ENCODE data around the gene MKNK1.
A peak's percentile ranks its signal among the peaks of the same experiment; 100 is the strongest.

Gene MKNK1

DNA sequence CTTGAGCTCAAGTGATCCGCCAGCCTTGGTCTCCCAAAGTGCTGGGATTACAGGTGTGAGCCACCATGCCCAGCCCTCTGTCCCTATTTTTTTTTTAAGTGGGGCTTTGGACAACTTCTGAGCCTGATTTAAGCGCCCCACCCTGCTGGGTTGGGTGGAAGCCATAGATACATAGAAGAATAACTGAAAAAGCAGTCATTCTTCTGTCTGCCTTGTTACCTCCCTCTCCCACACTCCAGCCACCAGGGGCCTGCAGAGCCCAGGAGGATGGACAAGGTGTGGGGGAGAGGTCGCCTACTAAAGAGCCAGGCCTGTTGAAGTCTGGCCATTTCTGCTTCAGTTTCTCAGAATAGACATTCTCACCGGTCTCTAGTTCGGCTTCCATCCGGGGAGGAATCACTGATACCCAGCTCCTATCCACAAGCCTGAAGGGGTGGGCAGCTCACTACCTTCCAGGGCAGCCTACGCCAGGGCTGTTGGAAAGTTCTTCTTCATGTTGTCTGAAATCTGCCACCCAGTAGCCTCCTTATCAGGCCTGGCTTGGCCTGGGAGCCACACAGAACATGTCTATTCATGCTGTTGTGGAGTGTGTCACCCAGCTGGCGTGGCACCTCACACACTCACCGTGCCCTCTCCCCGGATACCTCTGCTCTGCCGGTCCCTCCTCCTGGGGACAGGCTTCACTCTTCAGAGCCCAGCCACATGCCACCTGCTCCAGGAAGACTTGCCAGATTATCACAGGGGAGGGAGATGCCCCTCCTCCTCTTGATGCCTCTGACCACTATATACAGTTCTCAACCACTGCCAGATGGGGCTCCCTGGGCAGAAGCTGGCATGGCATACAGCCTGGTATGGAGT, 80.3 kb downstream of the MKNK1 start:
- TF ChIP-seq, protein P1, sequence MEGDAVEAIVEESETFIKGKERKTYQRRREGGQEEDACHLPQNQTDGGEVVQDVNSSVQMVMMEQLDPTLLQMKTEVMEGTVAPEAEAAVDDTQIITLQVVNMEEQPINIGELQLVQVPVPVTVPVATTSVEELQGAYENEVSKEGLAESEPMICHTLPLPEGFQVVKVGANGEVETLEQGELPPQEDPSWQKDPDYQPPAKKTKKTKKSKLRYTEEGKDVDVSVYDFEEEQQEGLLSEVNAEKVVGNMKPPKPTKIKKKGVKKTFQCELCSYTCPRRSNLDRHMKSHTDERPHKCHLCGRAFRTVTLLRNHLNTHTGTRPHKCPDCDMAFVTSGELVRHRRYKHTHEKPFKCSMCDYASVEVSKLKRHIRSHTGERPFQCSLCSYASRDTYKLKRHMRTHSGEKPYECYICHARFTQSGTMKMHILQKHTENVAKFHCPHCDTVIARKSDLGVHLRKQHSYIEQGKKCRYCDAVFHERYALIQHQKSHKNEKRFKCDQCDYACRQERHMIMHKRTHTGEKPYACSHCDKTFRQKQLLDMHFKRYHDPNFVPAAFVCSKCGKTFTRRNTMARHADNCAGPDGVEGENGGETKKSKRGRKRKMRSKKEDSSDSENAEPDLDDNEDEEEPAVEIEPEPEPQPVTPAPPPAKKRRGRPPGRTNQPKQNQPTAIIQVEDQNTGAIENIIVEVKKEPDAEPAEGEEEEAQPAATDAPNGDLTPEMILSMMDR (IDR thresholded peaks at IDR 0.05; ENCODE audit: low read depth, low read length) = no peak
- H3K4me3 ChIP-seq (replicated peaks in 1 of 2; ENCODE audit: low read depth in 2 of 2, low read length in 2 of 2) = no peak overlapping the region
- no peak for DNase-seq (ENCODE audit: low read depth in 2 of 2)

DNA sequence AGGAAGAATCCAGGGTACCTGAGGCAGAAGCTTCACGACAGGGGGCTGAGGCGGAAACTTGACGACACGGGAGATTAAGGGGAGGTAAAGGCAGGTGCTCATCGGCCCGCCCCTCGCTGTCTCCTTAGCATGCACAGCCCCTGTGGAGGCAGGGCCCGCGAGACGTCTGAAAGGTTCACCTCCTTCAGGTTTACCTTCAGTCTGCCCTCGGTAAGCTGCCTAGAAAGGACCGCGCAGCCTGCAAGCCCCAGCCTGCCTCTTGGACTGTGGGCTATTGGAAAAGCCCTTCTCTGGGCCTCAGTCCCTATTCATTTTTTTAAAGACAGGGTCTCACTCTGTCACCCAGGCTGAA, 81.1 kb downstream of the MKNK1 start:
- DNase-seq (ENCODE audit: low read depth in 2 of 2) = no peak
- TF ChIP-seq, protein P1 (IDR thresholded peaks at IDR 0.05; ENCODE audit: low read depth, low read length) = no peak
- no peak overlapping the region for H3K4me3 ChIP-seq (replicated peaks in 1 of 2; ENCODE audit: low read depth in 2 of 2, low read length in 2 of 2)

DNA sequence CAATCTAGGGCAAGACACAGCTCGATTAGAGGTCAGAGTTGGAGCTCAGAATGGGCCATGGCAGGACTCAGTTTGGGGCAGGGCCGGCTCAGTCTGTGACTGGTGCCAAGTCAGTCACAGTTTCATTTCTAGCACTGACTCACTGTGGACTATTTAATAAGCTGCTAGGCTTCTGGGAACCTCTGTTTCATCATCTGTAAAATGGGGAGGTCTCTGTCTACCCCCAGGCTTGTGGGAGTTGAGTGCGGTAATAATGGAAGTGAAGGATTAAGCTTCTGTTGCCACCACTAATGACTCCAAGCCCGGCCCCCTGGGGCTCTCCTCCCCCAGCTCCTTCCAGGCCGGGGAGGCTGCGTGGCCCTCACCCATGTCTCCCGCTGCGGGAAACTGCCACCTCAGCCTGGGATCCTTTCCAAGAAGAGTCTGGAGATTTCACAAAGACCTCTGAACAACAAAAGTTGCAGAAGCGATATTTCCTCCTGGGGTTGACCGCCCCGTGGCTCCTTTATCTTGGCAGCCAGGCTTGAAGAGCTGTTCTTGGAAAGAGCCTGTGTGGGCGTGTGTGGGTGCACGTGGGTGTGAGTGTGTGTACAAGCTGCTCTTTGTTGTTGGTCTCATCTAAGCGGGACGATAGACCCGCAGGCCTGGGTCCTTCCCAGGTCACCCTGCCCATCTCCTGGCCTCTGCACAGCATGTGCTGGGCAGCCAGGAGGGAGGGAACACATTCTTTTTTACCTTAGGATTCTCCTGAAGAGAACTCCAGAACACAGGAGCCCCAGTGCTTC, 81.7 kb downstream of the MKNK1 start:
- peak; percentile 89 to 91 for DNase-seq (ENCODE audit: low read depth in 2 of 2)
- TF ChIP-seq, protein P1 (IDR thresholded peaks at IDR 0.05; ENCODE audit: low read depth, low read length) = no peak
- H3K4me3 ChIP-seq (replicated peaks in 1 of 2; ENCODE audit: low read depth in 2 of 2, low read length in 2 of 2) = no peak overlapping the region

DNA sequence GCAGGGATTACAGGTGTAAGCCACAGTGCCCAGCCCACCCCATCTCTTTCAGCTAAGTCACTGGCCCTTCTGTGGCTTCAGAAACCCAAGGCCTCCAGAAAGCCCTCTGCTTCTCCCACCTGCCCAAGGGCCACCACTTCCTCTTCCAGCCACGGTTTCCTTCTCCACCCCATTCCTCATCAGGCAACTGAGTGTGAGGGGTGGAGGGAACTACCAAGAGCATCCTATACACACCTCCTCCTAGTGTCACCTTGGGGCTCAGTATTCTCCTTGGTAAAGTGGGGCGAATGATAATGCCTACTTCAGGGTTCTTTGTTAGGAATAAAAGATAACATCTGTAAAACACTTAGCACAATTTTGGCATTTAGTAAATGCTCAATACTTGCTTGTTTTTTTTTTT, 82.7 kb downstream of the MKNK1 start:
- TF ChIP-seq, protein P1 (IDR thresholded peaks at IDR 0.05; ENCODE audit: low read depth, low read length) = no peak
- no peak overlapping the region for H3K4me3 ChIP-seq (replicated peaks in 1 of 2; ENCODE audit: low read depth in 2 of 2, low read length in 2 of 2)
- DNase-seq (ENCODE audit: low read depth in 2 of 2) = no peak

DNA sequence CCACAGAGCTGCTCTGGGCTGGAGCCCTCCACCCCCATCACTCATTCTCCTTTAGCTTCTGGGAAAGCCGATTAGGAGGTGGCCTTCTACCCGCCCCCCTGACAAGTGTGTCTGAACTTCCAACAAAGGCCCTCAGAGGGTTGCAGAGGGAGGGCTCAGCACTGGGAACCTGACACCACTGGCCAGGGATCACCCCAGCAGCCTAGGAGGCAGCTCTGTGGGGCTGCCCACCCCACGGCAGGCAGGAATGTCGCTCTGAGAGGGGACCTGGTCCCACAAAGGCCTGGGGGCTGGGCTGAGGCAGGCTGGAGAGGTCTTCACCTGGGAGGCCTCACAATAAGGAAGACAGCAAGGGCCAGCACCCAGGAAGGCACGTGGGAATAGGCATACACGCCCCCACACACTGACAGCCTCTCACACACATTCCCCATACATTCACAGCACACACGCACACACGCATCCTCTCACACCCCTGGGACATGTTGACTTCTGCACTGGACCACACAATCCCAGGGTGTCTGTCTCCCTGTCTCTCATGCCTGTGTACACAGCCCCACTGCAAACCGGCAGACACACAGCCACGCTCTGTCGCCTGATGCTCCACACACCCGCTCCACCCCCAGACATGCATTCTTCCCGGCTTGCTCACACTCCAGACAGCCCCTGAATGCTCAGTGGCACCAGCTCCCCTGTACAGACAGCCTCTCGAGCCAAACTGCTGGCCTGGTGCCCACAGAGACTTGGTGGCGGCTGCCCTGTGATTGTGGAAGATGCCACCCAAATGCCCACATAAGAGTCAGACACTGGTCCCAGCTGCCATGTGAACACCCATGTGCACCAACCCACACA, 83.8 kb downstream of the MKNK1 start:
- TF ChIP-seq, protein P1 (IDR thresholded peaks at IDR 0.05; ENCODE audit: low read depth, low read length) = no peak
- peak; percentile 74 to 77 for DNase-seq (ENCODE audit: low read depth in 2 of 2)
- no peak overlapping the region for H3K4me3 ChIP-seq (replicated peaks in 1 of 2; ENCODE audit: low read depth in 2 of 2, low read length in 2 of 2)

DNA sequence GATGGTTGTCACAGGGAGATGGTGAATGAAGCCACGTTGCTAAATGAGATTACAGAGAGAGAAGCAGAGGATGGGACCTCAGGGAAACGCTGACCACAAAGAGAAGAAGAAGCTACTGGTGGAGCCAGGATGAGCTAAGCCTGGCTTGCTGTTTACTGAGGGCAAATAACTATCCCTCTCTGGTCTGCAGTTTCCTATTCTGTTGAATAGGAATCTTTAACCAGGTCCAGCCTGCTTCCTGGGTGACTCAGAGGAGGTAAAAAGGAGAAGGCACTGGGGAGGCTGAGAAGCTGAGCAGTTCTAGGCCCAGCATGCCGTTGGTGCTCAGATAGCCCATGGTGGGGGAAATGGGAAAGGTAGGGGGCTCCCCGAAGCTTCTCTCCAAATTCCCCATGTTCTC, 84.9 kb downstream of the MKNK1 start:
- TF ChIP-seq, protein P1 (IDR thresholded peaks at IDR 0.05; ENCODE audit: low read depth, low read length) = no peak
- no peak overlapping the region for H3K4me3 ChIP-seq (replicated peaks in 1 of 2; ENCODE audit: low read depth in 2 of 2, low read length in 2 of 2)
- peak in 1 of 2 donors; percentile 35 for DNase-seq (ENCODE audit: low read depth in 2 of 2)
